IPS DF 19.7 (cell line): Measurements from ENCODE around the gene FTCDNL1.

Source experiments
- DNase-seq: peaks from one replicate; pipeline ENCODE4 v3.0.0-alpha.2; 2013; ENCODE audit warnings: low read depth, low spot score

FTCDNL1 gene

DNA sequence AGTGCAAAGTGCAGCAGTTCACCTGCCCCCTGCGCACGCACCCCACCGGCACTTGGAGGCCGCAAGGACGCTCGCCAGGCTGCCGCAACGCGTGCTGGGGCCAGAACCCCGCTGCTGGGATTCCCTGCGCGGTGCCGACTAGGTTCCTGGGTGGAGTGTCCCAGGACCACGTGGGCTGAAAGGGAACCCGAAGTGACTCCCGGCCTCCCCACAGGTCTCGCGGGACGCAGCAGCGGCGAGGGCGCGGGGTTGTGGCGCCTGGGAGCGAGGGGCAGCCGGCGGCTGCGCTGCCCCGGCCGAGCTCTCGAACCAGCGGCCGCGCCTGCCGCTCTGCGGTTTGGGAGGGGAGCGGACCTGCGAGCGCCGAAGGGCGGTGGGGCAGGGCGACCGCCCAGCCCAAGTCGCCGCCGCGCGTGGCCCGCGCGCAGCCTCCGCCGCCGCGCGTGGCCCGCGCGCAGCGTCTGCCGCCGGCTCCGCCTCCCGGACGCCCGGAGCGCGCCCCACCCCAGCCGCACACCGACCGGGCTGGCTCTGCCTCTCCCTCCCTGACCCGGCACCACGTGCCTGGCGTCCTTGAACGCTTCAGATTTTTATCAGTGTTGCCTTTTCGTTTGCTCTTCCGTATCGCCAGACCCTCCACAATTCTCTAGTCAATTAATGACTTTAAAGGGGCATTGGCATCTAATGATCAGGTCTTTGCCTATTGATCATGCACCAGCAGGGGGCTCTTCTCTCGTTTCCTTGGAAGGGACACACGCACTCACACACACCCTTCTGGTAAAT is at the start of gene FTCDNL1:
Gene FTCDNL1, minus strand, starts transcription at position 475 of the 783 bp plus-strand sequence. CDS start 2,230 bp downstream, outside the sequence.
- DNase-seq: no peak

DNA sequence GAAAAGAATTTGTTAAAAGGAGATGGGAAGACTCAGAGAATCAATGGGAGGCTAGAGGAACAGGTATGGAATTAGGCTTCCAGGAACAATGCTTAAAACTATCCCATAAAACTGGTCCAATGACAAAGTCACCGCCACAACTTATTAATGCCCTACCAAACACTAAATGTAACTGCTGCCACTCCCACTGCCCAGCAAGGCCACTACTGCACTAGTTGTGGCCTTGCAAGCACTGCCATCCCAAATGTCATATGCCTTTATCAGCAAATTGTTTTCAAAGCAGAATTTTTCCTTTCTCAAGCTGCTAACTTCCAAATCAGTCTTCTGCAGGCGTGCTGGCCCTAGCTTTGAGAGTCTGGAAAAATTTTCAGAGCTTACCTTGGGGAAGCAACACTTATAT is 45.6 kb upstream of the FTCDNL1 start:
- no peak for DNase-seq

DNA sequence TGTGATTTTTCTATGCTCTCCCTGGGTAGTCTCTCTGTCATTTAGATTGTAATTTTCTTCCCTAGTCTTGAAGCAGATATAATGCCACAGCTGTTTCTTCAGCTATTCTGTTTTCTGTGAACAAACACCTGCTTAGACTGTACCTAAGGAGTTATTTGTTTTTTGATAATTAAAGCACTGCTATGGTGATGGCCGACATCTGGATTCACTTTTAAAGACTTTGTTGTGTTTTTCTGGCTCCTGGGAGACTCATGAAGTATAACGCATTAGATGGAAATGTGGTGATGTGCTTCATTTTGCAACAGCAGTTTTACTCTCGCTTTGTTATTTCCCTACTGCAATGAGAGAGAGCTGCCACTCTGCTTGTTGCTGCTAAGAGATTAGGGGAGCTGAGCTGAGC is 44.4 kb upstream of the FTCDNL1 start:
- DNase-seq: no peak

DNA sequence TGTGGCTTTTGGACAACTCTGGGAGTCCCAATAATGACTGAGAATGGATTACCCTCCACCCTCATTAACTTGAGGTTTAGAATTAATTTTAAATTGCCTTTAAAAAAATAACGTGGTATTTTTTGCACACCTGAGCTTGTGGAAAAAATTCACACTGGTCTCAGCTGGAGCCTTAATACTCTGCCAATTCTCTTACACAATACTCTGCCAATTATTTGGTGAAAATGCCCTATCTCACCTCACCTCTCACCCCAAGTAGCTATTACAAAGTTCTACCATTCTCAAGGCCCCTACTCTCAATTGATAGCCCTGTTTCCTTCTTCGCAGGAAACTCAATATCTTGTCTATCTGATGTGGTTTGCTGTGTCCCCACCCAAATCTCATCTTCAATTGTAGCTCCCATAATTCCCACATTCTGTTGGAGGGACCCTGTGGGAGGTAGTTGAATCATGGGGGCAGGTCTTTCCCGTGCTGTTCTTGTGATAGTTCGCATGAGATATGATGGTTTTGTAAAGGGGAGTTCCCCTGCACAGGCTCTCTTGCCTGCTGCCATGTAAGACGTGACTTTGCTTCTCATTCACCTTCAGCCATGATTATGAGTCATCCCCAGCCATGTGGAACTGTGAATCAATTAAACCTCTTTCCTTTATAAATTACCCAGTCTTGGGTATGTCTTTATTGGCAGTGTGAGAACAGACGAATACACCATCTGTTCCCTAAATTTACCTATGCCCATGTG is 32.7 kb upstream of the FTCDNL1 start:
- no peak for DNase-seq

DNA sequence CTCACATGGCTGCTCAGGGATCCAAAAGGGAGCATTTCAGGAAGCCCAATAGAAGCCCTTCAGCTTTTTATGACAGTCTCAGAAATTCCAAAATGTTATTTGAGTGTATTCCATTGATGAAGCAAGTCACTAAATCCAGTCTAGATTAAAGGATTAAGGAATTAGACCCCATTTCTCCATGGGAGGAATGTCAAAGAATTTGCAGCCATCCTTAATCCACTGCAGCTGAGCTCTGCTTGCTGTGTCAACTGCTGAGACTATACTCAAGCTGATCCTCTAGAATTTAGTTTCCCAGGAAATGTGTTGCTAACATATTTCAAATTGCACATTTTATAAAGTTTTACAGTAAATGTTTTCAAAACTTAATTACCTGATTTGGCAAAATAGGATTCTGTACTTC is 31.7 kb upstream of the FTCDNL1 start:
- DNase-seq: no peak

- DNase-seq: no peak
Measured at GRCh38 chr2:199875400-199875799, 24.4 kb upstream of the FTCDNL1 start.

- DNase-seq: no peak
Measured at GRCh38 chr2:199874209-199874608, 23.2 kb upstream of the FTCDNL1 start.

GRCh38 chr2:199870581-199870980 is 19.6 kb upstream of the FTCDNL1 start:
- DNase-seq: no peak

DNA sequence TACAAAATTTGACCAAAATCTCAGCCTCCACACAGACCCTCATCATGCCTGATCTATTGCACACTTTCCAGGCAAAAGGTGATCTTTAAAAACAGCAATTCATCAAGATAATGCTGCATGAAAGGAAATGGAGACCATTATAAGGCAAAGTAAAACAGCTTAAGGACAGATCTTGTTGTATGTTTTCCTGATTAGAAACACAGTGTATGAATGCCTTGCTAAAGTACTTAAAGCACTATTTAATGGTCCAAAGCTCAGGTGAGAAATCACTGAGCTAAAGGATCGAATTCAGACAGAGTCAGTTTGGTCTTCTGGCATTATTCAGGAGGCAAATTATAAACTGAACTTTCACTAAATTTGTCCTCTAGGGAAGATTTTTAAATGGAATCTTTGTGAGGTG is 18.7 kb upstream of the FTCDNL1 start:
- no peak for DNase-seq

- no peak for DNase-seq
Measured at GRCh38 chr2:199869227-199869541, 18.2 kb upstream of the FTCDNL1 start.

DNA sequence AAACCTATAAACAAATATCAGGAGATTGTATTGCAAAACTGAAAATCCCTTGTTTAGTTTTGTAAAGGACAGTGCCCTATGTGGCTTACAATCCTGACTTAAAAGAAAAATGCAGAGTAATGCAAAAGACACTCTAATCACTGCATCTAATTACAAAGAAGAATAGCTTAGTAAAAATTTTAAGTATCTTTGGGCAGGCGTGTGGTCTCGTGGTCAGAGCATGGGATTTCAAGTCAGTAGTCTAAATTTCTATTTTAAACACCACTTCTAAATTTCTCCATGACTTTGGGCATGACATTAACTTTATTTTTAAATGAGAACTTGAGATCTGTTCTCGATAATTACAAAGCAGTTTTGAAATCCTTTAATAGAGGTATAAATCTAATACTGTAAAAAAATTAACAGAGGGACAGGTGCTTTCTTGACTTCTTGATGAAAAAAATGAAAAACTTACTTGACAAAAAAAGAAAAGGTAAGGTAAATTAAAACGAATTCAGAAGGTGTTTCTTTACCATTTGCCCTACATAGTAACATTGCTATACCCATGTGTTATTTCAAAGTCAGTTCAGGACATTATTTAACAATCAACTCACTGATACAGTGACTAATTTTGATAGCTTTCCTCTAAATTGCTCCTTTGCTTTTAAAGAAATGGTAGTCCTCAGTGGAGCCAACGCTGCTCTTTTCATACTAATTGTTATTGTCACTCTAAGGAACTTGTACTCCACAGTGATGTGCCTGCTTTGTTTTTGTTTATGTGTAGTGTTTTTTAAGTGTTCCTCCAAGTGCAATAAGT is 17.6 kb upstream of the FTCDNL1 start:
- DNase-seq: no peak

GRCh38 chr2:199865905-199866304 is 14.9 kb upstream of the FTCDNL1 start:
- DNase-seq: no peak

DNA sequence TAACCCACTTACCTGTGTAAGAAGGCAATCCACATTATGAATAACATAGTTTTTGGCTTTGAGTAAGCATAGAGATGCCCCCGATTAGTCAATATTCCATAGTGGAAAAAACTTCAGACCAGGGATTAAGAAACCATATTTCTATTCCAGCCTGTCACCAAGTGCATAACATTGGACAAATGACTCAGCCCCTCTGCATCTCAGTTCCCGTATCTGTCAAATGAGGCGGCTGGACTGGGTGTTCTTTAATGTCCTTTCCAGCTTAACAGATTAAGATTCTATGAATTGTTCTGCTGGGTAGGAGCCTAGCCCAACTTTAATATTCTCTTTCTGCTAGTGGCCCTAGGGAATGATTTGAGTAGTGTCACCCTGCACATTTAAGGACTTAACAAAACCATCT is 11.8 kb upstream of the FTCDNL1 start:
- no peak for DNase-seq

- no peak for DNase-seq
Measured at GRCh38 chr2:199861132-199861774, 10.3 kb upstream of the FTCDNL1 start.

DNA sequence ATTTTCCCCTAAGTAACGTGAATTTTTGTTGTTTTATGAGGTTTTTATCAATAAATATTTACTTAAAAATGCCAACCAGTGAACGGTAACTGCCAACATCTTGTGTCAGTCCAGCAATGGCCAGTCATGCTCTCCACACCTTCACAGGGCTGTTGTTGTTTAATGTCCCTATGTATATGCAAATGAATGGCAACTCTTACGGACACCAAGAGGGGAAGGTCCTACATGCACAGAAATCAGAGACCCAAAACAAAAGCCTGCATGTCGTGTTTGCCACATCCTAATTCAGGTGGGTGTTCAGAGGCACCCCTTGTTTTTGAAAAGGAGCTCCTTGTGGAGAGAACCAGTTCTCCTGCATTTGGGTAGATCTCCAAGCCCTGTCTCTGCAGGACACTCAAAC is 4.8 kb upstream of the FTCDNL1 start:
- DNase-seq: no peak

GRCh38 chr2:199851883-199852282 is 891 bp upstream of the FTCDNL1 start:
- no peak for DNase-seq

DNA sequence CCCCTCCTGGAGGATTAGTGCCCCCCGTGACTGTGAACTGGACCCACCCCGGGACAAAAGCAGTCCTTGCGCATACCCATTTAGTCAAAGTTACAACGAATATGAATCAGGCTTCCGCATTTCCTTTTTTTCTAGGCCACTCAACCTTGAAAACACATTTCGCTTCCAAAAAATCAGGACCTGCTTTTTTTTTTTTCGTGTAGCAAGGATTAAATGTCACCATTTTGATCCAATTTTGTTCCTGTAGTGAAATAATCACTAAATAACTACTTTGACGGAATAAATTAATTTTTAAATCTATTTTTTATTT is 464 bp upstream of the FTCDNL1 start:
- no peak for DNase-seq

- no peak for DNase-seq
Measured at GRCh38 chr2:199850218-199850717, 724 bp downstream of the FTCDNL1 start.

GRCh38 chr2:199848389-199849130 is 2.4 kb downstream of the FTCDNL1 start:
- no peak for DNase-seq

DNA sequence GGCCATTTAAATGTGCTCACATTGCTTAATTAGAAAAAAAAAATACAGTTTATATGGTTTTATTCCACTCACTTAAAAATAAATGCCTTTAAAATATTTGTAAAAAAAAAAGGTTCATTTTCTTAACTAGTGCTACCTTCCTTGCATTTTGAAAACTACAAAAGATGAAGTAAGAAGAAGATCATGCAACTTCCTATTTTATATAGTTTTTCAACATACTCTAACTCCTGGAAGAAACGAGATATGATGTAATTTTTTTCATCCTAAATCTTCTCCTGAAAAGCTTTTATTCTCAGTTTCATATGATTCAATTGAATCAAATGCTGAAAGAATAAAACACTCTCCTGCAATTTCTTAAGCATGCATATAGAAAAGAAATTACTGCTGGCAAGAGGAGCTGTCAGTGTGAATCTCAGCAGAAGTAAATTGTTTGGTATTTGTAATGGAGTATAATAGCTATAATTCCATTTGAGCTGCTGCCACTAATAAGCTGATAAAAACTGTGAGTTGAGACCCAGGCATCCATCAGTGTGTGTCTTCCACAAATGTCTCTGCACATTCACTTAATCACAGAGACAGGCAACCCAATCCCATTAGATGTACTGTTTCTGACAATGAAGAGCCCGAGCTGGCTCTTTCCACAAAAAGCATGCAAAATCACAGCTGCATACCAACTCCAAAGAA is 3.7 kb downstream of the FTCDNL1 start:
- no peak for DNase-seq
